Osteocyte (in vitro differentiated cells): ENCODE results near the gene PDE3A. TPM values are rescaled to one million over a fixed set of nuclear protein-coding genes. Genes with fewer than 3 reads are reported as not detected.
A peak's percentile ranks its signal among the peaks of the same experiment; 100 is the strongest.
"Not testable (repeated sequence)": the region's sequence is repeated elsewhere in the genome, so short reads cannot be mapped to it uniquely, and the experiment has no call there.

Experiments used
- DNase-seq: peaks from one replicate; pipeline ENCODE4 v3.0.0; 2021; ENCODE audit warnings: mixed read lengths; ENCODE audit not compliant: unreplicated experiment; ENCODE audit errors: extremely low spot score
- H3K27ac Mint-ChIP-seq: one replicate; pipeline ENCODE4 v1.8.0; 2021; ENCODE audit warnings: mild to moderate bottlenecking, mixed read lengths; ENCODE audit not compliant: unreplicated experiment
- H3K27me3 Mint-ChIP-seq: one replicate; pipeline ENCODE4 v1.8.0; 2021; ENCODE audit warnings: mixed read lengths; ENCODE audit not compliant: unreplicated experiment
- H3K36me3 Mint-ChIP-seq: one replicate; pipeline ENCODE4 v1.8.0; 2021; ENCODE audit warnings: mixed read lengths; ENCODE audit not compliant: unreplicated experiment
- H3K4me1 Mint-ChIP-seq: one replicate; pipeline ENCODE4 v1.8.0; 2021; ENCODE audit warnings: mixed read lengths; ENCODE audit not compliant: unreplicated experiment
- H3K4me3 Mint-ChIP-seq: one replicate; pipeline ENCODE4 v1.8.0; 2021; ENCODE audit warnings: mild to moderate bottlenecking, moderate library complexity, mixed read lengths; ENCODE audit not compliant: unreplicated experiment
- H3K9me3 Mint-ChIP-seq: one replicate; pipeline ENCODE4 v1.8.0; 2021; ENCODE audit warnings: mixed read lengths; ENCODE audit not compliant: unreplicated experiment
- long read RNA-seq: library from polyadenylated mRNA; unstranded; transcript quantifications from one replicate; pipeline ENCODE4 v2.0.0, GENCODE V29; 2021
- total RNA-seq: library from RNA; stranded (reverse); gene quantifications from 2 replicates; pipeline ENCODE4 v1.2.1, GENCODE V29; 2021
- TF ChIP-seq, protein P1 (sequence below): fragments of 200-600 bp; sonication (generic); IDR thresholded peaks from 2 replicates; pipeline ENCODE4 v1.5.0; 2021; ENCODE audit warnings: antibody characterized with exemption, mild to moderate bottlenecking, moderate library complexity

Gene PDE3A
- total RNA-seq, result 27.8 TPM in 2 replicates
- long read RNA-seq, full-length matches to known transcripts, result 12 of 69 reads
- long read RNA-seq, partial matches to known transcripts, result 37 of 69 reads
- long read RNA-seq, other reads (novel, unspliced or antisense), result 20 of 69 reads

DNA sequence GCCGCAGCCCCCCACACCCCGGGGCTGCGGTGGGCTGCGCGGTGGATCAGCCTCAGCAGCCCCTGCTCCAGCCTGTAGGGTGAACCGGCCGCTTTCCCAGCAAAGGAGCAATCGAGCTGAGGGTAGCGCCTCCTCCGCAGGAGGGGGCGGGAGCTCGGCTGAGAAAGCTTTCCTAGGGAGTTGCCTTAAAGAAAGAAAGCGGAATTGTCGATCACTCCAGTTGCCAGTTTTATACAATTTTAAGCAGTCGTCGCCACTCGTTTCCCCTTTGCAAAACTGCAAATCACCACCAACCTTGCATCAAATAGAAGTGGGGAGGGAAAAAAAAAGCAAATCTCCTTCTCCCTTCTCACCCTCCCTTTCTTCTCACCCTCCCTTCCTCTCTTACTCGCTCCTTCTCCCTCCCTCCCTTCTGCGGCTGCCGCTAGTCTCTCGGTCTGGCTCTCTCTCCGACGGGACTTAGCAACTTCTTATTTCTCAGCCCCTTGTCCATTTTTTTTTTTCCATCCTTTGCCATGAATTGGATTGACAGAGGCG, at the start of gene PDE3A:
Gene PDE3A (plus strand): TSS at position 424 of the 537 bp plus-strand sequence. CDS start 748 bp downstream, outside the sequence.
- H3K27me3 Mint-ChIP-seq, result no peaks in the 10 kb centered on the region
- H3K27ac Mint-ChIP-seq, result peak within 1 kb of the TSS; percentile 98
- peak; percentile 90 for DNase-seq
- H3K4me3 Mint-ChIP-seq, result peak within 1 kb of the TSS; percentile 98
- H3K4me1 Mint-ChIP-seq, result peaks cover 35% of the 10 kb centered on the region
- H3K36me3 Mint-ChIP-seq, result no peaks in the 10 kb centered on the region
- TF ChIP-seq, protein P1, sequence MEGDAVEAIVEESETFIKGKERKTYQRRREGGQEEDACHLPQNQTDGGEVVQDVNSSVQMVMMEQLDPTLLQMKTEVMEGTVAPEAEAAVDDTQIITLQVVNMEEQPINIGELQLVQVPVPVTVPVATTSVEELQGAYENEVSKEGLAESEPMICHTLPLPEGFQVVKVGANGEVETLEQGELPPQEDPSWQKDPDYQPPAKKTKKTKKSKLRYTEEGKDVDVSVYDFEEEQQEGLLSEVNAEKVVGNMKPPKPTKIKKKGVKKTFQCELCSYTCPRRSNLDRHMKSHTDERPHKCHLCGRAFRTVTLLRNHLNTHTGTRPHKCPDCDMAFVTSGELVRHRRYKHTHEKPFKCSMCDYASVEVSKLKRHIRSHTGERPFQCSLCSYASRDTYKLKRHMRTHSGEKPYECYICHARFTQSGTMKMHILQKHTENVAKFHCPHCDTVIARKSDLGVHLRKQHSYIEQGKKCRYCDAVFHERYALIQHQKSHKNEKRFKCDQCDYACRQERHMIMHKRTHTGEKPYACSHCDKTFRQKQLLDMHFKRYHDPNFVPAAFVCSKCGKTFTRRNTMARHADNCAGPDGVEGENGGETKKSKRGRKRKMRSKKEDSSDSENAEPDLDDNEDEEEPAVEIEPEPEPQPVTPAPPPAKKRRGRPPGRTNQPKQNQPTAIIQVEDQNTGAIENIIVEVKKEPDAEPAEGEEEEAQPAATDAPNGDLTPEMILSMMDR, result peak; percentile 44
- H3K9me3 Mint-ChIP-seq, result no peaks in the 10 kb centered on the region

DNA sequence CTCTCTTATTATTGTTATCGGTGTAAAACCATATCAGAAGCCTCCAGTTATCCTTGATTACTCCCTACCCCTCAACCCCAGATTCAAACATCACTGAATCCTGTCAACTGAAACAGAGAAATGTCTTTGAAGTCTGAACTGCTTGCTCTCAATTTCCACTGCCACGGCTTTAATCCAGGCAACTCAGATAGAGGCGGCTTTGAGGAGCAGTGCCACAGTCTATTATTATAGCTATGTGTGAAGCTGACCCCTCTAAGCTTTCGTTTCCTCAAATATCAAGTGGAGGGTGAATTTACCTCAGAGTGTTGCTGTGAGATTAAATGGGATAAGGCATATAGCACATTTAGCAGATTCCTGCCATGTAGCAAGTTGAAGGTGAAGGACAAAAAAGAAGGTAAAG, 49.0 kb upstream of the PDE3A start:
- H3K27me3 Mint-ChIP-seq, result no peaks in the 10 kb centered on the region
- H3K9me3 Mint-ChIP-seq, result no peaks in the 10 kb centered on the region
- no peaks in the 10 kb centered on the region for H3K36me3 Mint-ChIP-seq
- peak overlapping the region; percentile 63 for H3K27ac Mint-ChIP-seq
- no peak for DNase-seq
- peak overlapping the region; percentile 55 for H3K4me3 Mint-ChIP-seq
- TF ChIP-seq, protein P1, result no peak
- H3K4me1 Mint-ChIP-seq, result peaks cover 28% of the 10 kb centered on the region

DNA sequence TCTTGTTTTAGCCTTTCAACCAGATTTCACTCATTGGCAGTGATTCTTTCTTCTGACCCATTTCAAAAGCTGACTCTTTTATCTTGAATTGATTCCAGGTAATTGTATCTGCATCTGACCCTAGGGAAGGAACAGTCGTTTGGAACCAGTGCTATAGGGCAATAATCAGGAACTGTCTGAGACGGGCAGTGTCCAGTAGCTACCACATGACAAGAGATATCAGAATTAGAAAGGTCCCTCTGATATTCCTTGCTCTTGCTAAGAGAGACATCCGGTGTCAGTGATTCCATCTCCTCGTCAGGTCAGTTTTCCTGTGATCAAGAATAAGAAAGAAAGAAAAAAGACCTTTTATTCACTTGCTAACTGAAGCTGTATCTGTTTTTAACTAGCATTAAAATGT, 47.8 kb upstream of the PDE3A start:
- TF ChIP-seq, protein P1, result no peak
- no peak overlapping the region for H3K4me3 Mint-ChIP-seq
- no peaks in the 10 kb centered on the region for H3K36me3 Mint-ChIP-seq
- H3K27ac Mint-ChIP-seq, result peak overlapping the region; percentile 54
- no peaks in the 10 kb centered on the region for H3K27me3 Mint-ChIP-seq
- peaks cover 19% of the 10 kb centered on the region for H3K4me1 Mint-ChIP-seq
- DNase-seq, result no peak
- H3K9me3 Mint-ChIP-seq, result no peaks in the 10 kb centered on the region

DNA sequence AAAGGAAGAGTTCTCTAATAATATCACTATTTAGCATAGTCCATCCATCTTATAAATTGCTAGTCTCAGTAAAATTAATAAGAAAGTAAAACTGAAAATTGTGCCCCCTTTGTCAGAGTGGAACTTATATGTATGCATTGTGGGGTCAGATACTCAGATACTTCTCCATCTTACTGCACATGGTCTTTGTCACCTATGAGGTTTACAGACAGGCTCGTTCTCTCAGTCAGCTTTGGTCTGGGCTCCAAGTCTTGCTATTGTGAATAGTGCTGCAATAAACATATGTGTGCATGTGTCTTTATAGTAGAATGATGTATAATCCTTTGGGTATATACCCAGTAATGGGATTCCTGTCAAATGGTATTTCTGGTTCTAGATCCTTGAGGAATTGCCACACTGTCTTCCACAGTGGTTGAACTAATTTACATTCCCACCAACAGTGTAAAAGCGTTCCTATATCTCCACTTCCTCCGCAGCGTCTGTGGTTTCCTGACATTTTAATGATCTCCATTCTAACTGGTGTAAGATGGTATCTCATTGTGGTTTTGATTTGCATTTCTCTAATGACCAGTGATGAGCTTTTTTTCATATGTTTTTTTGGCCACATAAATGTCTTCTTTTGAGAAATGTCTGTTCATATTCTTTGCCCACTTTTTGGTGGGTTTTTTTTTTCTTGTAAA, 37.4 kb upstream of the PDE3A start:
- not testable (repeated sequence) for H3K4me3 Mint-ChIP-seq, H3K36me3 Mint-ChIP-seq, DNase-seq, H3K27me3 Mint-ChIP-seq, H3K4me1 Mint-ChIP-seq, H3K27ac Mint-ChIP-seq
- peaks cover 26% of the 10 kb centered on the region for H3K9me3 Mint-ChIP-seq

DNA sequence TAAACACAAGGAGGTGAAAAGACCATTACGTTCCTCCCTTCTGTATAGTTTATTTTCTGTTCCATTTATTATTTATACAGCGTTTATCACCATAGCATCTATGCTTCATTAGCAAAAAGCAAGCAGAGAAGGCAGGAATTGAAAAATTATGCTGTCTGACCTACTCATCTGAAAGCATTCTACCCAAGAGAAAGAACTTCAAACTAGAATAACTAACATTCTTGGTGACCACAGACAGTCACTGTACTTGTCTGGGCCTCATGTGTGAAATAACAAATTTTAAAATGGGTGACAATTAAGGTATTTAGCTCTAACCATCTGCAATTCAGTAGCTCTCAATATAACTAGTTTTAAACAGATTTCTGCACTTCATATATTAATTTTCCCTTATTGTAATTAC, 29.3 kb upstream of the PDE3A start:
- Mint-ChIP-seq H3K4me3 (no peak overlapping the region), H3K4me1 (peaks cover 26% of the 10 kb centered on the region), H3K9me3 (peaks cover 12% of the 10 kb centered on the region), H3K27me3 (no peaks in the 10 kb centered on the region), H3K27ac (peak overlapping the region; percentile 23), H3K36me3 (peaks cover 7% of the 10 kb centered on the region)
- no peak for DNase-seq
- TF ChIP-seq, protein P1, result no peak
